DMS114 treated with DMSO at 0.1 percent for 48 hours (cell line): ENCODE data around the gene PLEKHD1.
"Not testable (repeated sequence)": the region's sequence is repeated elsewhere in the genome, so short reads cannot be mapped to it uniquely, and the experiment has no call there.

Experiments used
- DNase-seq: peaks from one replicate; lab custom pipeline; 2025; ENCODE audit not compliant: unreplicated experiment; lab: John Stamatoyannopoulos, UW

Gene PLEKHD1

DNA sequence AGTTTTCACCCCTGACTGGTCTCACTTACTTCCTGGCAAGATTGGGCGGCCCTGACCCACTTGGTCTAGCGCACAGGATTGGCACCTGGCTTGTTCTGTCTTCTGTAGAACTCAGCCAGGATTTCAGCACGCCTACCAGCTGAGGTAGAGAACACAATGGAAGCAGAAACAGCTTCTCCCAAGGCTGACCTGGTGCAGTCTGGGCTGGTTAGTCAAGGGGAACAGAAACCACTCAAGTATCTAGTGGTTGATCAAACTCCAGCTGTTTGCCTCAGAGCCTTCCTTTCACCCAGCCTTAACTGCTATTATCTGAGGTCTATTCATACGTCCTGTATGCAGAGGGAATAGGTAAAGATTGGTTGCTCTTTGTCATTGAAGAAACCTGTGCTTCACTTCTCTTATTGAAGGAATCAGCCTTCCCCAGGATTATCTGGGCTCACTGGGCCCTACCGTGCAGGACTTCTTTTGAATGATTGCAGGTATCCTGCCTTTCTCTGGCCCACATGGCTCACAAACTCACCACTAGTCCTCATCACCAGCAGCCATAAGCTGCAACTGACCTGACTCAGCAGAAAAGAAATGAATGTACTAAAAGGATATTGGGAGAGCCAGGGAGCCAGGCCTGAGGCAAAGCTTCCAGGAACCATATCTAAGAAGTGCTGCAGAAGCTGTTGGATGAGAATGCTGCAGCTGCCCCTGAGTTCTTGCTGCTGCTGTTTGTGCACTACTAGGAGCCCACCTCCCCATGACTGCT lies 2.5 kb upstream of the PLEKHD1 start:
- DNase-seq, result no peak

DNA sequence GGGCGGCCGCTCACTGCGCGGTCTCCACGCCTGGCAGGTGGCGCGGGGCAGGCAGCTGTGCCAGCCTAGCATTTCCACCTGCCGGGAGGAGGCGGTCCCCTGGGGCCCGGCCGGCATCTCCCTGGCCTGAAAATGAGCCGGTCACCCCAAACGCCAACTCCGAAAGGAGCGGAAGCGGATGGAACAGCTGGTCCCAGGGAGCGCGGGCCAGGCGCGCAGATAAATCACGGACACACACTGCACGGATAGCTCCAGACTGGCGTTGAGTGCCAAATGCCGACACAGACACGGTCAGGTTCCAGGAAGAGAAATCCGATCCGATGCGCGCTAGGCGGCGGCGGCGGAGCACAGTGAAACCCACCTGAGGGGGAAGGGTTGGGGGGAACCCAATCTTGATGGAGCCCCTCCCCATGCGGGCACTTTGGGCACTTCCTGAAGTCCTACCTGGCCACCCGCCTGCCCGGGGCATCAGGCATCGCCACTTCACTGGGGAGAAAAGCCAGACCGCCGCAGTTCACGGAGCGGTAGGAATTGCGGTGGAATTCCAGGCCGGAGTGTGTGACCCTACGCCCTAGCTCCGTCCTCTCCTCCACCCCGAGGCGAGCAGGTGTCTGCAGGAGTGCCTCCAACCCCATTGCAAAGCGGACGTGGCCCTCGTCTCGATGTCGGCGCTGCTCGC lies 624 bp upstream of the PLEKHD1 start:
- DNase-seq, result no peak

DNA sequence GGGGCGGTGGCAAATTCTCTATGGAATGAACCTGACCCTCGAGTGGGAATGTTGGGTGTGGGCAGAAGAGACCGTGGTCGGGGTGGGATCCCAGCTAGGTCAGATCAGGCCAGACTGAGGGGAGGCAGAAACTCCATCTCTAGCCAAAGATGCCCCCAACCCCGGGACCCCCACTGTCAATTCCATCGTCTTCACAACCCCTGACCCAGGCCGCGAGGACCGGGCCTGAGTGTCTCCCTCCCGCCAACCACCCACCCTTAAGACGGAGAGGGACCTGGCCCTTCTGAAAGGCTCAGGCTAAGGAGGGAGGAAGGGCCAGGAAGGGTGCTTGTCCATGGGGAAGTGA lies 760 bp downstream of the PLEKHD1 start:
- no peak for DNase-seq

DNA sequence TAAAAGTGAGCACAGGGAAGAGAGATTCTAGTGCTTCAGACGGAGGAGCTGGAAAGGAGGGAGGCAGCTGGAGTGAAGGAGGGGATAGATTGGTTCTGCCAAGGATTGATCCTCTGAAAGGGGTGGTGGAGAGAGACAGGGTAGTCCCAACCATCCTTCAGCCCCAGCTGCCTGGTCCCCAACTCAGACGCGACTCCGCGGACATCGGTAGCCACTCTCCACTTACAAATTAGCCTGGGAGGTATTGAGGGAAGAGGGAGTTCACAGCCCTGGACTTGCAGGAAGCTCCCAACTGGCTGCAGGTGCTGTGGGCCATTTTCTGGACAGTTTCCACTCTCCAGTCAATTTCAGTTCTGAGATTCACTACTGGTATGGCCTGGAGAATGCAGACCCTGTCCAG lies 1.2 kb downstream of the PLEKHD1 start:
- DNase-seq, result no peak

DNA sequence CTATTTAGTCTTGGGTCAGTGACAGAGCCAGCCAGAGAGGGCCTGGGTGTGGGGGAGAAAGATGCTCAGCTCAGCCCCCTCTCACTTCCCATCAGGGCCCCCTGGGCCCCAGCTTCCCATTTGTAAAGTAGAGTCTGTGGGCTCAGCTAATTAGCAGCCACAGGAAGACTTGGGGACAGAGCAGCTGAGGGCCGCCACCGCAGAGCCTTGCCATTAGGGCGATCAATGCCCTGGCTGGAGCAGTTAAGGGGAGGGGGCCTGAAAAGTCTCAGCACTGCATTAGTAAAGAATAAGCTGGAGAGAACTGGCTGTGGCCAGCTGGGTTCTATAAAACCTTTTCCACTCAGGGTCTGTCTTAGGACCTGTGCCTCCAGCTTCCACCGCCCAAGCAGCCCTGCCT lies 2.7 kb downstream of the PLEKHD1 start:
- DNase-seq, result no peak

DNA sequence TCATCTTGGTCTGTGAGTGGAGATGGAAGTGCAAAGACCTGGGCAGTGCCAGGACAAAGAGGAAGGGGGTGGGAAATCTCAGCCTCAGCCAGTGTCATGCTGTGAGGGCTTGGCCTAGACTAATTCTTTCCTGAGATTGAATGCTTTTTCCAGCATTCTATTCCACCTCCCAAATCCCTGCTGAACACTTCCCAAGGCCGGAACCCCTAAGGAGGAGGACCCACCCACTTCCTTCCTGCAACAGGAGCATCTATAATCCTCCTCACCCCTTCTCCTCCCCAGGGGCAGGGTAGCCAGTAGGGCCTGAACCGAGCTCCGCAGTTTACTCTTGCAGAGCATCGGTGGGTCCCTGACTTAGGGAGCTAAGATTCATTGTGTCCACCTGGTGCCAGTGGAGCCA lies 3.2 kb downstream of the PLEKHD1 start:
- DNase-seq, result no peak

DNA sequence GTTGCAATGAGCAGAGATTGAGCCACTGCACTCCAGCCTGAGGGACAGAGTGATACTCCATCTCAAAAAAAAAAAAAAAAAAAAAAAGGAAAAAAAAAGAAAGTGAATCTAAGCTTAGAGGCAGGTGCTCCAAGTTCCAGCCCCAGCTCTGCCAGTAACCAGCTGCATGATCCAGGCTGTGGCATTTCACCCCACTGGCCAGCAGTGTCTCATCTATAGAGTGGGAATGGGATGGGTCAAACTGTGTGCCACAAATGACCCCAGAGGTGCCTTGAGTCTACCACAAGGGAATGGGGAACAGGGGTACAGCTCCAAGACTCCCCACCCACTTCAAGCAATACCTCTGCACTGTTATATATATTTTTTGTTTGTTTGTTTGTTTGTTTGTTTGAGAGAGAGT lies 5.0 kb downstream of the PLEKHD1 start:
- no peak for DNase-seq

DNA sequence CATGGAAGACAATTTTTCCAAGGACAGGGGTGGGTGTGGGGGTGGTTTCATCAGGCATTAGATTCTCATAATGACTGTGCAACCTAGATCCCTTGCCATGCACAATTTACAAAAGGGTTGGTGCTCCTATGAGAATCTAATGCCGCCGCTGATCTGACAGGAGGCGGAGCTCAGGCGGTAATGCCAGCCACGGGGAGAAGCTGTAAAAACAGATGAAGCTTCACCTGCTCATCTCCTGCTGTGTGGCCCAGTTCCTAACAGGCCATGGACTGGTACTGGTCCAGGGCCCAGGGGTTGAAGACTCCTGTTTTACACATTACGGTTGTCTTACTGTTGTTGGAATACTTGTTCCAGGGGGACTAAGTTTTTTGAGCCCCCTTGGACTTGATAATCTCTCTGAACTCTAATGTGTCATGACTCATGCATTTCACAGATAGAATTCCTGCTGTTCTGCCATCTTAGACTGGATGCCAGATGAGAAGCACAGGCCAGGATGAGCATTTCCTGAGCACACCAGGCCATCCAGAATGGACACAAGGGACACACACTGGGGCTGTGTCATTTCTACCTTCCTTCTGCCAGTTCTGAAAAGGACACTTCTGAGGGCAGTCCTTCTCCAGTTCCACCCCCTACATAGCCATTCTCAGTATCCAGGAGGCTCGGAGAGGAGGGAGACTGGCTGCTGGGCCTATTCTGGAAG lies 5.8 kb downstream of the PLEKHD1 start:
- no peak for DNase-seq

DNA sequence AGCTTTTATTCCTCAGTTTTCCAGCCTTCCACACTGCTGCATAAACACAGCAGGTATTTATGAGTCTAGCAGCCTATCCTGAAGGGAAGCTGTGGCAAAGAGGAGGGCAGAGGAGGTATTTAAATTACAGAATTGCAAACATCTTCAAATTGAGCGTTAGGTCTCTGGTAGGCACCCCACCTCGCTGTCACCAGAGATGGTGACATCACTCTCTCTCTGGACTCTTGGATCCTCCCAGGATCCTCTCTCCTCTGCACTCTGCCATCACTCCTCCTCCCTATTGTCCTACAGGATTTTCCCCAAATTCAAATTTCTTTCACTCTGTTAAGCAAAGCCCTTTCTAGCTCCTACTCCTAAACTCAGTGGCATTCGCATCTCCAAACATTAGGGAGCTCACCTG lies 6.7 kb downstream of the PLEKHD1 start:
- no peak for DNase-seq

DNA sequence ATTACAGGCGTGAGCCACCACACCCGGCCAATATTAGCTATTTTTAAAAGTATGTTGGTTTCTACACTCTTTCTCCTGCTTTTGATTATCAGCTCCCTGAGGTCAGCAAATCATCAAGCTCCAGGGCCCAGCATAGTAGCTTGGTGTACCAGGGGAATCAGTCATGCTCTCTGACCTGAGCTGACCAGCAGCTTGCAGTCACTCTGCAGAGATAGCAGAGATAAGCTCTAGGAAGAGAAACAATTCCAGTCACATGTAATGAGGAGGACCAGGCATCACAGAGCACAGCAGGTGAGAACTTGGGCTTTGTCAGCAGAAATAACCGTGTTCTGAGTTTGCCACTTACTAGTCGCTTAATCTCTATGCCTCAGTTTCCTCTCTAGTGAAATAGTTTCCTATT lies 8.5 kb downstream of the PLEKHD1 start:
- DNase-seq, result no peak

DNA sequence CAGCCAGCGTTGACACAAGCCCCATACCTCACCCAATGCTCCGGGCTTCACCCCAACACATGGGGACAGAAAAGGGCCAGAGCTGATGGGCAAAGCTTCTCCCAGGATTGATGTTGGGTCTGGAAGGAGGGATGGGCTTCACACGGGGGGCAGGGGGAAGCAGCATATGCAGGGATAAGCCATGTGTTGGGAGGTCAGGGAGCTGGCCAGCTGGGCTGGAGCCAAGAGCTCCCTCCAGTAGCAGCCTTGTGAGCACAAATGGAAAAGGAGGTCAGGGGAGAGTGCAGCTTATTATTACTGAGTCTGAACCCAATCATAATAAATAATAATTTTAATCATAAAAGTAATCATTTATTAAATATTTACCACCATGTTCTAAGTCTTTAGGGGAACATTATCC lies 9.3 kb downstream of the PLEKHD1 start:
- no peak for DNase-seq

DNA sequence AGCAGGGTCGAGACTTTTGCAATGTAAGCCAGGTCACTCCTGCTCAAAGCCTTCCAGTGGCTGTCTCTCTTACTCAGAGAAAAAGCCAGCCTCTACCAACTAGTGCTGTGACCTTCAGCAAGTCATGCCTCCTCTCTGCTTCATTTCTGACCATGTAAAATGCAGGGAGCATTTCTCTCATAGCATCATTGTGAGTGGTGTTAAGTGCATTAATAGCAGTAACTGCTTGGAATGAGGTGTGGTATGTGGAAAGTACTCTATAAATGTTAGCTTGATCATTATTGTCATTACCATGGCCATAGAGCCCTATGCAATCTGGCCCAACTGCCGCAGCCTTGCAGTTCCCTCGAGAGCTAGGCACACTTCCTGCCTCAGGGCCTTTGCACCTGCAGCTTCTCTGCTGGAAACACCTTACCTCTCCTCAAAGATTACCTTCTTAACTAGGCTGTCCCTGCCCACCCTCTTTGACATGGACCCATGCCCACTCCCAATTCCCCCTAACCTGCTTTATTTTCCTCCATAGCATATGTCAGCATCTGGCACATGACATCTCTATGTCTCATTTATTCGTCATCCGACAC lies 10.9 kb downstream of the PLEKHD1 start:
- no peak for DNase-seq

DNA sequence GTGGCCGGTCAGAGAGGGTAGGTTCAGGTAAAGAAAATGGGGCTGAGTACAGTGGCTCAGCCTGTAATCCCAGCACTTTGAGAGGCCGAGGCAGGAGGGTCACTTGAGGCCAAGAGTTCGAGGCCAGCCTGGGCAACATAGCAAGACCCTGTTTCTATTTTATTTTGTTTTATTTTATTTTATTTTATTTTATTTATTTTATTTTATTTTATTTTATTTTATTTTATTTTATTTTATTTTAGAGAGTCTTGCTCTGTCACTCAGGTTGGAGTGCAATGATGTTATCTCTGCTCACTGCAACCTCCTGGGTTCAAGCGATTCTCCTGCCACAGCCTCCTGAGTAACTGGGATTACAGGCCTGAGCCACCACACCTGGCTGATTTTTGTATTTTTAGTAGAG lies 13.3 kb downstream of the PLEKHD1 start:
- DNase-seq, result not testable (repeated sequence)

DNA sequence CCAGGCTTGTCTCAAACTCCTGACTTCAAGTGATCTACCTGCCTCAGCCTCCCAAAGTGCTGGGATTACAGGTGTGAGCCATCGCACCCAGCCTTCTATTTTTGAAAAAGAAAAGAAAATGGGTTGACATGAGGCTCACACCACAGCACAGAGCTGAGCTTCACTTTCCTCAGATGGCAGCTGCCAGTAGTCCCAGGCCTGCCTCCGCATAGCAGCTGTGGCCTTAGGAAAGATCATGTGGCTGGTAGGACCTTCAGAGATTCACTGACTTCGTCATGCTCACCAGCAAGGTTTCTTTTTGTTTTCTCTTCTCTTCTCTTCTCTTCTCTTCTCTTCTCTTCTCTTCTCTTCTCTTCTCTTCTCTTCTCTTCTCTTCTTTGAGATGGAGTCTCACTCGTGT lies 13.8 kb downstream of the PLEKHD1 start:
- not testable (repeated sequence) for DNase-seq

DNA sequence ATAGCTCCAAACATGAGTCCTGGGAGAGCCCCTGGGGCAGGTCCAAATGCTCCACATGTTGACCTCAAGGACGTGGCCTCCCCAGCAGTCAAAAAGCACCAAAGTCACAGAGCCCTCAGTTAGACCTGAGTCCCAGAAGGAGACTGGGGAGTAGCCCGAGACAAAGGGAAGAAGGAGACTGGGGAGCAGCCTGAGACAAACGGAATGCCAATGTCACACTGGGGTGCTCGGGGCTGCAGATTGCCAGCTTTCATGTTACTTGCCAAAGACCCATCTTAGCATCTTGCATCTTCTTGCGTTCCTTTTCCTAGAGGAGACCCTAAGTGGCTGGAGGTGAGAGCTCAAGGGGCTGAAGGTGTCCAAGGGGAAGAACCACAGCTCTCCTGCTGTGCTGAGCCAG lies 14.9 kb downstream of the PLEKHD1 start:
- no peak for DNase-seq

DNA sequence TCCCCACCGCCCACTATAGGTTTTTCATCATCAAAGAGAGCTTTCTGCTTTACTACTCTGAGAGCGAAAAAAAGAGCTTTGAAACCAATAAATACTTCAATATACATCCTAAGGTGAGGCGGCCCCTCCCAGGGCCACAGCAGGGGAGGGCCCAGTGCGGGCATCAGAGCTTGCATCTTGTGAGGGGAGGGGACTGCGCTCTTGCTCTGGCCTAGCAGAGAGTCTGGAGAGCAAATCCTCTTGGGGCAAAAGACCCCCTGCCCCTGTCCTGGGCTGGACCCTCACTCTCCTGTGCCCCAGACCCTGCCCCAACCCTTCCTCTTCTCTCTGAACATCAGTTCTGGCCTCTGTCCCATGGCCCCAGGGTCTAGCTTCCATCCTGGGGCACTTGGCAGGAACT lies 15.6 kb downstream of the PLEKHD1 start:
- DNase-seq, result no peak

DNA sequence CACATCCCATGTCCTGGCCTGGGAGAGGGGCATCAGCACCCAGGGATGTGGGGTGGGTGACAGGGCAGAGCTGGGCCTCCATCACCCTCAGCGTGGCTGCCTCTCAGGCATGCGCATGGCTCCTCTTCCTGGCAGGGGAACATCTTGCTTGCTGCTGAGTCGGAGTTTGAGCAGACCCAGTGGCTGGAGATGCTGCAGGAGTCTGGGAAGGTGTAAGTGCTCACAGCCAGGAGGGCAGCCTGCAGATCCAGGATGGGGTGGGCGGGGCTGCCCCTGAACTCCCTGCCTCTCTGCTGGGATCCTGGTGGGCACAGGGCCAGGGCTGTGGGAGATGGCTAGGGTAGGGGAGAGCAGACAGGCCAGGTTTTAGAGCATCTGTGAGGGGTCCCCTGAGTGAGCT lies 16.2 kb downstream of the PLEKHD1 start:
- no peak for DNase-seq

DNA sequence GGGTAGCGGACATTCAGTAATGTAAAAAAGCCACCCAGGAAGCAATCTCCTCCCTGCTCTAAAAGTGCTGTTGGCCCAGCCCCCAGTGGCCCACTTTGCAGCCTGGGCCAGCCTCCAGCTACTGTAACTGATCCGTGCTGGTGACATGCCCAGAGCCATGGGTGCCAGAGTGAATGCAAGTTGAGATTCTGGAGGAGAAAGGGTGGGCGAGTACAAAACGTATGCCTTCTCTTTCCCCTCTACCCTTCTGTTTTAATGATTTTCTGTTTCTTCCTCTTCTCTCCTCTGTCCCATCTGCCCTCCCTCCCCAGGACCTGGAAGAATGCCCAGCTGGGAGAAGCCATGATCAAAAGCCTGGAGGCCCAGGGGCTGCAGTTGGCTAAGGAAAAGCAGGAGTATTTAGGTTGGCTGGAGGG lies 16.9 kb downstream of the PLEKHD1 start:
- DNase-seq, result no peak

DNA sequence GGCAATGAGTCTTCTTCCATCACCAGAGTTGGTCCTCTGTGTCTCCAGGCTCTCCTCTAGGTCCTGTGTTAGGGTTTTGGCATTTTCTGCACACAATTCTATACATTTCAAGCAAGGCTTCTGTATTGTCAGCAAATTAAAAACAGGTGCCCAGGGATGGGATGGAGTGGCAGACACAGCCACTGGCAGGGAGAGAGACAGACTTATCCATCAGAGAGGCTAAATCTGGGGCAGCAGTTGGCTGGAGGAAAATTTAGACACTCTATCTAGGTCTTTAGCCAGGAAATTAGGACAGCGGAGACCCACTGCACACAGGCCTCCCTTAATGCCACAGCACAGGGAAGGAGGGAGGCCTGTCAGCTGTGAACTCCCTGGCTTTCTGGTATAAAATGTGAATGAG lies 20.2 kb downstream of the PLEKHD1 start:
- DNase-seq, result no peak

DNA sequence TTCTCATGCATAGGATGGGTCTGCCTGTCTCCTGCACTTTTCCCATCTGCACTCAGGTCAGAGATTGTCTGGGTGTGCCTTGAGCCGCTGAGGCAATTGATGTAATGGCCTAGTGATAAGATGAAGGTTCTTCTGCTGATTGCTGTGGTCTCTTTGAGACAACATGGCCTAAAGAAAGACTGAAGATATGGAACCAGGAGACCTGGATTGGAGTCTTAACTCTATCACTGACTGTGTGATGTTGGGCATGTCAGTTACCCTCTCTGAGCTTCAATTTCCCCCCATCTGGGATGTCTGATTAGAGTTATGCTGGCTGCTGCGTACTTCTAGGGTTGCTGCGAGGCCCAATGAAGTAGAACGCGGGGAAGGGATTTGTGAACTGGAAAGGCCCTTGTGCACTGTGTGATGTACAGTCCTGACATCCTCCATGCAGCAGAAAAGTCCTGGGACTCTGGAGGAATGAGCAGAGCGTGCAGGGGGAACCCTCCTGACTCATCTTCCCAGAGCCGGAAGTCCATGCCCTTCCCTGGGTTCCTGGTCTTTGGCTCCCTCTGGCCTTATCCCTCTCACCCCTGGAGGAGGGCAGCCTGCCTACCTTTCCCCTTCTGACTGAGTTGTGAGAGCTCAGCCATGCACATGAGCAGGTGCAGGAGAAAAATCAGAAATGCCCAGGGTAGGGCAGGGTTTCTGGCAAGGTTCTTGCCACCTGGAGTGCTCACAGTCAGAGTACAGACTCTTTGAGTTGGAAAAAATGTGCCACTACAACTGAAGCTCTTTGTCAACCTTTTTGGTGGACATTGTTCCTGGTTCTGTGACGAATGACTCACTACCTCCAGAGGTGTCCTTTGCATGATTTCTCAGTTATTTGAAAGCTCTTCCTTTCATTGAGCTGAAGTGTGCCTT lies 21.1 kb downstream of the PLEKHD1 start:
- DNase-seq, result no peak

DNA sequence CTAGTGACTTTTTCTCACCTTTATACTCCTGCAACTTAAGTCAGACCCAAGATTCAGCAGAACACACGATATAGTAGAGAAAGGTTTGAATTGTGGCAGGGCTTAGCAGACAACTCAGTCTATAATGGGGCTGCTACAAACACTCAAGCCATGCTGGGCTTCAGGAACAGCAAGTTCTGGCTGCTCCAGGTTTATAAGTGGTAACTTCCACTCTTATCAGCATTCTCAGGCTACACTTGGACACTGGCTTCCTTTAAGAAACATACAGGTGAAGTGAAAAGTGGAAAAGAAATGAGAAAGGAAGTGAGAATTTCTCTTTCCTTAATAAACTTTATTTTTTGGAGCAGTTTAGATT lies 21.7 kb downstream of the PLEKHD1 start:
- DNase-seq, result no peak
